HepG2 (cell line): ENCODE results near the gene CNTNAP1. TPM values are rescaled to one million over a fixed set of nuclear protein-coding genes. Genes with fewer than 3 reads are reported as not detected.
A peak's percentile ranks its signal among the peaks of the same experiment; 100 is the strongest.

Experiments
- ASH2L ChIP-seq: fragments of 300-600, 200-600 bp; sonication (generic); IDR thresholded peaks from 2 replicates; pipeline ENCODE4 v1.7.0; 2017; ENCODE audit warnings: low read depth, mild to moderate bottlenecking, moderate library complexity, mixed read lengths, low read length; ENCODE audit not compliant: insufficient read length
- BCL6 ChIP-seq: IDR thresholded peaks from 2 replicates; pipeline ENCODE4 v1.6.1; 2016; ENCODE audit warnings: missing genetic modification reagents, missing compliant biosample characterization
- ESRRA ChIP-seq: sonication (generic); formaldehyde crosslinking; IDR thresholded peaks from 2 replicates; pipeline ENCODE4 v1.5.1; 2020; ENCODE audit warnings: mild to moderate bottlenecking, low read depth, missing genetic modification reagents
- FOSL1 ChIP-seq: sonication (generic); formaldehyde crosslinking; IDR thresholded peaks from 2 replicates; pipeline ENCODE4 v1.9.0; 2021; ENCODE audit warnings: missing genetic modification reagents, borderline replicate concordance
- KDM4B ChIP-seq: sonication (generic); formaldehyde crosslinking; IDR thresholded peaks from 2 replicates; pipeline ENCODE4 v1.4.0; 2020; ENCODE audit warnings: missing genetic modification reagents
- MED1 ChIP-seq: sonication (generic); formaldehyde crosslinking; IDR thresholded peaks from 2 replicates; pipeline ENCODE4 v1.4.0; 2020; ENCODE audit warnings: missing genetic modification reagents
- MEIS1 ChIP-seq: sonication (generic); formaldehyde crosslinking; IDR thresholded peaks from 2 replicates; pipeline ENCODE4 v1.9.0; 2021; ENCODE audit warnings: mild to moderate bottlenecking, missing genetic modification reagents, moderate library complexity, borderline replicate concordance
- MIER2 ChIP-seq: IDR thresholded peaks from 2 replicates; pipeline ENCODE4 v1.6.1; 2016; ENCODE audit warnings: missing biosample characterization, missing genetic modification reagents
- NCOA2 ChIP-seq: sonication (generic); formaldehyde crosslinking; IDR thresholded peaks from 2 replicates; pipeline ENCODE4 v1.8.0; 2022; ENCODE audit warnings: inconsistent platforms
- REPIN1 ChIP-seq: sonication (generic); formaldehyde crosslinking; IDR thresholded peaks from 2 replicates; pipeline ENCODE4 v1.8.0; 2022; ENCODE audit warnings: missing genetic modification reagents, low read depth, mild to moderate bottlenecking, borderline replicate concordance
- RXRB ChIP-seq: IDR thresholded peaks from 2 replicates; pipeline ENCODE4 v1.6.1; 2016; ENCODE audit warnings: borderline replicate concordance, missing genetic modification reagents, missing compliant biosample characterization
- SOX6 ChIP-seq, 2 experiments: fragments of 450-650 bp in 1 of 2; sonication (generic) in 1 of 2; formaldehyde crosslinking in 1 of 2; IDR thresholded peaks; 2 replicates each; pipeline versions ENCODE4 v1.4.0 to v1.6.1; 2017 to 2020; ENCODE audit warnings: antibody characterized with exemption in 1 of 2, mild to moderate bottlenecking in 1 of 2, missing genetic modification reagents in 1 of 2
- SP5 ChIP-seq: IDR thresholded peaks from 2 replicates; pipeline ENCODE4 v1.6.1; 2016; ENCODE audit warnings: low read depth, borderline replicate concordance
- U2AF2 ChIP-seq: fragments of 200-400 bp; formaldehyde crosslinking; IDR thresholded peaks from 2 replicates; pipeline ENCODE4 v1.6.1; 2017; ENCODE audit warnings: low read depth, mild to moderate bottlenecking, low read length
- ZFP36 ChIP-seq: fragments of 150-350 bp; IDR thresholded peaks from 2 replicates; pipeline ENCODE4 v1.6.1; 2018; ENCODE audit warnings: borderline replicate concordance, low read length, low read depth; ENCODE audit not compliant: partially characterized antibody
- ZFP36L2 ChIP-seq: sonication (generic); formaldehyde crosslinking; IDR thresholded peaks from 2 replicates; pipeline ENCODE4 v1.4.0; 2020; ENCODE audit warnings: missing genetic modification reagents
- ZNF33B ChIP-seq: sonication (generic); formaldehyde crosslinking; IDR thresholded peaks from 2 replicates; pipeline ENCODE4 v1.5.1; 2020; ENCODE audit warnings: mild to moderate bottlenecking, missing genetic modification reagents
- polyA plus RNA-seq, 8 experiments: library from polyadenylated mRNA; depleted of rRNA in 3 of 8; stranded (reverse) in 7 of 8; unstranded in 1 of 8; fragments of >200 nt; fragmentation: Illumina TruSeq in 4 of 8; extraction: Trizol in 4 of 8; gene quantifications; 2 replicates each; pipeline versions ENCODE4 v1.2.1 to v1.2.3, GENCODE V29; 2011 to 2016; ENCODE audit warnings: low read depth in 4 of 8, missing spikeins in 1 of 8, mixed read lengths in 1 of 8; ENCODE audit not compliant: insufficient read depth in 1 of 8
- total RNA-seq, 5 experiments: library from RNA; depleted of rRNA; stranded (reverse); fragments of >200 nt; fragmentation: Illumina TruSeq; extraction: Trizol; gene quantifications; 2 replicates each; pipeline ENCODE4 v1.2.3, GENCODE V29; 2016; ENCODE audit warnings: low read depth in 1 of 5
- TF ChIP-seq, protein P1 (sequence below): sonication (generic); formaldehyde crosslinking; IDR thresholded peaks from 2 replicates; pipeline ENCODE4 v1.4.0; 2020; ENCODE audit warnings: low read depth, mild to moderate bottlenecking, missing genetic modification reagents
- TF ChIP-seq, protein P2 (sequence below): IDR thresholded peaks from 2 replicates; pipeline ENCODE4 v1.6.1; 2016; ENCODE audit warnings: mild to moderate bottlenecking, missing biosample characterization, missing genetic modification reagents
- TF ChIP-seq, protein P3 (sequence below): sonication (generic); formaldehyde crosslinking; IDR thresholded peaks from 2 replicates; pipeline ENCODE4 v1.4.0; 2020; ENCODE audit warnings: missing genetic modification reagents, mild to moderate bottlenecking, borderline replicate concordance
- TF ChIP-seq, protein P4 (sequence below): sonication (generic); formaldehyde crosslinking; IDR thresholded peaks from 2 replicates; pipeline ENCODE4 v1.4.0; 2020; ENCODE audit warnings: mild to moderate bottlenecking, missing genetic modification reagents
- TF ChIP-seq, protein P5 (sequence below): sonication (generic); formaldehyde crosslinking; IDR thresholded peaks from 2 replicates; pipeline ENCODE4 v1.8.0; 2022; ENCODE audit warnings: mild to moderate bottlenecking, missing genetic modification reagents, borderline replicate concordance

The CNTNAP1 gene
- total and polyA plus RNA-seq, 2 of the 13 experiments (the other 11 are each of a cell fraction or from before 2014, with no cell fraction given) = 4.5 to 7.7 TPM

DNA sequence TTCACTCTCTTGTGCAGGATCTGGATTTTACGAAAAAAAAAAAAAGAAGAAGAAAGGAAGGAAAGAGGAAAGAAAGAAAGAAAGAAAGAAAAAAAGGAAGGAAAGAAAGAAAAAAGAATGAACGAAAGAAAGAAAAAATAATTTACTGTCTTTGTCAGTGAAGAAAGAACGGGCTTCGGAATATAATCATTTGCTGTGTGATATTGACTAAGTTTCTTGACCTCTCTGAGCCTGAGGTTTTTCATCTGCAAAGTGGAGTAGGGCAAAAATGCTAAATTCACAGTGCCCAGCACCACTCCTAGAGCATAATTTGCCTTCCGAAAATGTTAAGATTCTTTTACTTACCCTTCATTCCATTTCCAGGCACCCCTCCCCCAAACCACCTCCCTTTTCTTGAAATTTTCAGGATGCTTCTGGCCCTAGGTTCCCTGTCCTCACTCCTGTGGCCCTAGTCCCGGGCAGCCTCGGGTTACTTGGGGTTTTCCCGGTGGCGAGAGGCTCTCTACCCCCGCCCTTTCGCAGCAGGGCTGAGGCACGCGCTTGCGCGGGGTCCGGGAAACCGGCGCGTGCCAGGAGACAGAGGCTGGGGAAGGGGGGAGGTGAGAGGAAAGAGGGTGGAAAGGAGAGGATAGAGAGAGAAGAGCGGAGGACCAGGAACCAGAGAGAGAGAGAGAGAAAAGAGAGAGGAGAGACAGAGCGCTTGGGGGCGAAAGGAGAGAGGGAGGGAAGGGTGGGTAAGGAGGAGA, at the start of gene CNTNAP1 (continued):
- TF ChIP-seq REPIN1 (CRISPR knock-in tag) (0 out of 2 replicates have a peak, but pooled peaks have one; percentile 45), MED1 (CRISPR knock-in tag) (peak; percentile 39; the same call in 1 of the 2 replicates), ZFP36 (peak; percentile 62), BCL6 (CRISPR knock-in tag) (peak; percentile 38; the same call in 1 of the 2 replicates), ASH2L (peak; percentile 73), SOX6 (IDR thresholded peaks at IDR 0.05) (no peak), SOX6 (CRISPR knock-in tag; IDR thresholded peaks at IDR 0.05) (peak; percentile 54), U2AF2 (peak; percentile 70; the same call in 1 of the 2 replicates), SP5 (peak; percentile 37; the same call in 1 of the 2 replicates), ZNF33B (peak; percentile 75; the same call in 1 of the 2 replicates), ZFP36L2 (CRISPR knock-in tag) (no peak), NCOA2 (CRISPR knock-in tag) (peak; percentile 49; the same call in 1 of the 2 replicates), RXRB (peak; percentile 58; the same call in 1 of the 2 replicates), FOSL1 (CRISPR knock-in tag) (no peak), KDM4B (peak; percentile 24; the same call in 1 of the 2 replicates), ESRRA (CRISPR knock-in tag) (no peak), MEIS1 (CRISPR knock-in tag) (no peak), MIER2 (CRISPR knock-in tag) (0 out of 2 replicates have a peak, but pooled peaks have one; percentile 30)
- TF ChIP-seq, protein P1, sequence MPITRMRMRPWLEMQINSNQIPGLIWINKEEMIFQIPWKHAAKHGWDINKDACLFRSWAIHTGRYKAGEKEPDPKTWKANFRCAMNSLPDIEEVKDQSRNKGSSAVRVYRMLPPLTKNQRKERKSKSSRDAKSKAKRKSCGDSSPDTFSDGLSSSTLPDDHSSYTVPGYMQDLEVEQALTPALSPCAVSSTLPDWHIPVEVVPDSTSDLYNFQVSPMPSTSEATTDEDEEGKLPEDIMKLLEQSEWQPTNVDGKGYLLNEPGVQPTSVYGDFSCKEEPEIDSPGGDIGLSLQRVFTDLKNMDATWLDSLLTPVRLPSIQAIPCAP (CRISPR knock-in tag) = 0 out of 2 replicates have a peak, but pooled peaks have one; percentile 34
- TF ChIP-seq, protein P2, sequence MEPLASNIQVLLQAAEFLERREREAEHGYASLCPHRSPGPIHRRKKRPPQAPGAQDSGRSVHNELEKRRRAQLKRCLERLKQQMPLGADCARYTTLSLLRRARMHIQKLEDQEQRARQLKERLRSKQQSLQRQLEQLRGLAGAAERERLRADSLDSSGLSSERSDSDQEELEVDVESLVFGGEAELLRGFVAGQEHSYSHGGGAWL = peak; percentile 84; the same call in 1 of the 2 replicates
- TF ChIP-seq, protein P3, sequence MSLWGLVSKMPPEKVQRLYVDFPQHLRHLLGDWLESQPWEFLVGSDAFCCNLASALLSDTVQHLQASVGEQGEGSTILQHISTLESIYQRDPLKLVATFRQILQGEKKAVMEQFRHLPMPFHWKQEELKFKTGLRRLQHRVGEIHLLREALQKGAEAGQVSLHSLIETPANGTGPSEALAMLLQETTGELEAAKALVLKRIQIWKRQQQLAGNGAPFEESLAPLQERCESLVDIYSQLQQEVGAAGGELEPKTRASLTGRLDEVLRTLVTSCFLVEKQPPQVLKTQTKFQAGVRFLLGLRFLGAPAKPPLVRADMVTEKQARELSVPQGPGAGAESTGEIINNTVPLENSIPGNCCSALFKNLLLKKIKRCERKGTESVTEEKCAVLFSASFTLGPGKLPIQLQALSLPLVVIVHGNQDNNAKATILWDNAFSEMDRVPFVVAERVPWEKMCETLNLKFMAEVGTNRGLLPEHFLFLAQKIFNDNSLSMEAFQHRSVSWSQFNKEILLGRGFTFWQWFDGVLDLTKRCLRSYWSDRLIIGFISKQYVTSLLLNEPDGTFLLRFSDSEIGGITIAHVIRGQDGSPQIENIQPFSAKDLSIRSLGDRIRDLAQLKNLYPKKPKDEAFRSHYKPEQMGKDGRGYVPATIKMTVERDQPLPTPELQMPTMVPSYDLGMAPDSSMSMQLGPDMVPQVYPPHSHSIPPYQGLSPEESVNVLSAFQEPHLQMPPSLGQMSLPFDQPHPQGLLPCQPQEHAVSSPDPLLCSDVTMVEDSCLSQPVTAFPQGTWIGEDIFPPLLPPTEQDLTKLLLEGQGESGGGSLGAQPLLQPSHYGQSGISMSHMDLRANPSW (CRISPR knock-in tag) = 0 out of 2 replicates have a peak, but pooled peaks have one; percentile 42
- TF ChIP-seq, protein P4, sequence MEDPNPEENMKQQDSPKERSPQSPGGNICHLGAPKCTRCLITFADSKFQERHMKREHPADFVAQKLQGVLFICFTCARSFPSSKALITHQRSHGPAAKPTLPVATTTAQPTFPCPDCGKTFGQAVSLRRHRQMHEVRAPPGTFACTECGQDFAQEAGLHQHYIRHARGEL (CRISPR knock-in tag) = 0 out of 2 replicates have a peak, but pooled peaks have one; percentile 12
- TF ChIP-seq, protein P5, sequence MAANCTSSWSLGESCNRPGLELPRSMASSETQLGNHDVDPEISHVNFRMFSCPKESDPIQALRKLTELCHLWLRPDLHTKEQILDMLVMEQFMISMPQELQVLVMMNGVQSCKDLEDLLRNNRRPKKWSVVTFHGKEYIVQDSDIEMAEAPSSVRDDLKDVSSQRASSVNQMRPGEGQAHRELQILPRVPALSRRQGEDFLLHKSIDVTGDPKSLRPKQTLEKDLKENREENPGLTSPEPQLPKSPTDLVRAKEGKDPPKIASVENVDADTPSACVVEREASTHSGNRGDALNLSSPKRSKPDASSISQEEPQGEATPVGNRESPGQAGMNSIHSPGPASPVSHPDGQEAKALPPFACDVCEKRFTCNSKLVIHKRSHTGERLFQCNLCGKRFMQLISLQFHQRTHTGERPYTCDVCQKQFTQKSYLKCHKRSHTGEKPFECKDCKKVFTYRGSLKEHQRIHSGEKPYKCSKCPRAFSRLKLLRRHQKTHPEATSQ = 0 out of 2 replicates have a peak, but pooled peaks have one; percentile 18
